Measurements from ENCODE around the gene KCNH1. TPM values are rescaled to one million over a fixed set of nuclear protein-coding genes. Genes with fewer than 3 reads are reported as not detected.

Gene KCNH1
- total RNA-seq, 1 donor from 2014 or later: not detected

GRCh38 chr1:210748796-210749195 is 385.2 kb downstream of the KCNH1 start:
- Histone ChIP-seq H3K27ac (no peak overlapping the region), H3K27me3 (no peaks in the 10 kb centered on the region), H3K4me3 (no peak overlapping the region), H3K9me3 (no peaks in the 10 kb centered on the region), H3K36me3 (no peaks in the 10 kb centered on the region), H3K4me1 (no peaks in the 10 kb centered on the region)
- DNase-seq (no peak), ATAC-seq (no peak)
- intact Hi-C loops (cut with DNase I): no loop called here
- no peak for TF ChIP-seq CTCF (IDR thresholded peaks at IDR 0.05)

GRCh38 chr1:210747890-210748289 is 386.1 kb downstream of the KCNH1 start:
- peak; percentile 13 for ATAC-seq
- intact Hi-C loops (cut with DNase I): no loop called here
- TF ChIP-seq CTCF (IDR thresholded peaks at IDR 0.05): no peak
- H3K27me3 ChIP-seq: no peaks in the 10 kb centered on the region
- no peaks in the 10 kb centered on the region for H3K9me3 ChIP-seq
- no peak overlapping the region for H3K27ac ChIP-seq
- H3K4me1 ChIP-seq: no peaks in the 10 kb centered on the region
- H3K4me3 ChIP-seq: no peak overlapping the region
- H3K36me3 ChIP-seq: no peaks in the 10 kb centered on the region
- no peak for DNase-seq

- no peaks in the 10 kb centered on the region for H3K4me1 ChIP-seq
- intact Hi-C loops (cut with DNase I): no loop called here
- no peaks in the 10 kb centered on the region for H3K27me3 ChIP-seq
- H3K4me3 ChIP-seq: no peak overlapping the region
- TF ChIP-seq CTCF (IDR thresholded peaks at IDR 0.05): no peak
- DNase-seq (no peak), ATAC-seq (no peak)
- H3K36me3 ChIP-seq: no peaks in the 10 kb centered on the region
- no peaks in the 10 kb centered on the region for H3K9me3 ChIP-seq
- no peak overlapping the region for H3K27ac ChIP-seq
Measured at GRCh38 chr1:210747112-210747511, 386.8 kb downstream of the KCNH1 start.

- Histone ChIP-seq H3K27me3 (no peaks in the 10 kb centered on the region), H3K4me3 (no peak overlapping the region), H3K36me3 (no peaks in the 10 kb centered on the region), H3K27ac (no peak overlapping the region), H3K4me1 (no peaks in the 10 kb centered on the region), H3K9me3 (no peaks in the 10 kb centered on the region)
- ATAC-seq (no peak), DNase-seq (no peak)
- intact Hi-C loops (cut with DNase I): no loop called here
- TF ChIP-seq CTCF (IDR thresholded peaks at IDR 0.05): no peak
Measured at GRCh38 chr1:210746024-210746731, 387.8 kb downstream of the KCNH1 start.

- DNase-seq: no peak
- intact Hi-C loops (cut with DNase I): no loop called here
Measured at GRCh38 chr1:210743038-210743437, 390.9 kb downstream of the KCNH1 start.

More at GRCh38 chr1:210743038-210743437, 390.9 kb downstream of the KCNH1 start:
- no peak overlapping the region for H3K27ac ChIP-seq
- H3K9me3 ChIP-seq: no peaks in the 10 kb centered on the region
- H3K4me1 ChIP-seq: no peaks in the 10 kb centered on the region
- H3K36me3 ChIP-seq: no peaks in the 10 kb centered on the region
- ATAC-seq: no peak
- H3K4me3 ChIP-seq: no peak overlapping the region
- TF ChIP-seq CTCF (IDR thresholded peaks at IDR 0.05): no peak
- no peaks in the 10 kb centered on the region for H3K27me3 ChIP-seq
